HFFc6 (cell line): ENCODE measurements around the gene NPLOC4. TPM values are rescaled to one million over a fixed set of nuclear protein-coding genes. Genes with fewer than 3 reads are reported as not detected.

Experiments
- DNase-seq: peaks from one replicate; pipeline ENCODE4 v3.0.0-alpha.2; 2018
- H3K27ac Mint-ChIP-seq: 2 replicates; pipeline ENCODE4 v1.8.0; 2020; ENCODE audit warnings: mild to moderate bottlenecking, mixed read lengths
- H3K27me3 Mint-ChIP-seq: 2 replicates; pipeline ENCODE4 v1.8.0; 2021; ENCODE audit warnings: mild to moderate bottlenecking, moderate library complexity, mixed read lengths; ENCODE audit not compliant: insufficient read depth
- H3K36me3 Mint-ChIP-seq: 2 replicates; pipeline ENCODE4 v1.8.0; 2021; ENCODE audit warnings: low read depth, mixed read lengths
- H3K4me1 Mint-ChIP-seq: 2 replicates; pipeline ENCODE4 v1.8.0; 2020; ENCODE audit warnings: low read depth, mixed read lengths
- H3K4me3 Mint-ChIP-seq: 2 replicates; pipeline ENCODE4 v1.8.0; 2020; ENCODE audit warnings: mild to moderate bottlenecking, moderate library complexity, mixed read lengths
- H3K9me3 Mint-ChIP-seq: 2 replicates; pipeline ENCODE4 v1.8.0; 2020; ENCODE audit warnings: mild to moderate bottlenecking, mixed read lengths
- CTCF ChIP-seq: fragments of 200-600 bp; sonication (generic); IDR thresholded peaks from 2 replicates; pipeline ENCODE4 v1.5.0; 2021; ENCODE audit warnings: antibody characterized with exemption, mild to moderate bottlenecking
- total RNA-seq, 6 experiments: library from RNA; stranded (reverse); fragmentation: NEBNext Ultra II Directional; extraction: Animal tissue kit (Norgen Biotek cat#: 25700); gene quantifications; 2 replicates in 1 of 6; 3 replicates in 5 of 6; pipeline ENCODE4 v1.2.3, GENCODE V29; 2021

NPLOC4 gene
- total RNA-seq, 6 experiments from 2014 or later = 121 to 140 (median 133) TPM

DNA sequence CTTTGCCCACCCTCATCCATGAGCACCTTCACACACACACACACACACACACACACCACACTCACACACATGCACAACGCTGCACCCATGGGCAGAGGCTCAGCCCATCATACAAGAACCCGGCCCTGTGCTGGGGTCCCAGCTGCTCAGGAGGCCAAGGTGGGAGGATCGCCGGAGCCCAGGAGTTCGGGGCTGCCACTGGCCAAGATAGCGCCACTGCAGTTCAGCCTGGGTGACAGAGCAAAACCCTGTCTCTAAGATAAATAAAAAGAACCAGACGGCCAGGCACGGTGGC, 112.1 kb downstream of the NPLOC4 start:
- H3K27ac Mint-ChIP-seq = no peak overlapping the region
- H3K27me3 Mint-ChIP-seq = peaks cover 2% of the 10 kb centered on the region; the same call in 1 of the 2 replicates
- H3K9me3 Mint-ChIP-seq = no peaks in the 10 kb centered on the region
- DNase-seq = no peak
- H3K4me1 Mint-ChIP-seq = no peaks in the 10 kb centered on the region; the same call in 1 of the 2 replicates
- no peaks in the 10 kb centered on the region; the same call in 1 of the 2 replicates for H3K36me3 Mint-ChIP-seq
- no peak for TF ChIP-seq CTCF
- no peak overlapping the region for H3K4me3 Mint-ChIP-seq

- TF ChIP-seq CTCF = no peak
- no peak overlapping the region for H3K4me3 Mint-ChIP-seq
- no peak for DNase-seq
- H3K27me3 Mint-ChIP-seq = peaks cover 2% of the 10 kb centered on the region; the same call in 1 of the 2 replicates
- no peaks in the 10 kb centered on the region; the same call in 1 of the 2 replicates for H3K36me3 Mint-ChIP-seq
- no peaks in the 10 kb centered on the region for H3K9me3 Mint-ChIP-seq
- 0 out of 2 replicates have a peak overlapping the region, but pooled peaks have one; percentile 38 for H3K27ac Mint-ChIP-seq
- H3K4me1 Mint-ChIP-seq = no peaks in the 10 kb centered on the region; the same call in 1 of the 2 replicates
These were observed 112.7 kb downstream of the NPLOC4 start for GRCh38 chr17:81524039-81524864.

GRCh38 chr17:81523402-81524038, 113.4 kb downstream of the NPLOC4 start:
- no peak overlapping the region for H3K4me3 Mint-ChIP-seq
- peak; percentile 68 for DNase-seq
- peaks cover 2% of the 10 kb centered on the region; the same call in 1 of the 2 replicates for H3K27me3 Mint-ChIP-seq
- no peaks in the 10 kb centered on the region; the same call in 1 of the 2 replicates for H3K4me1 Mint-ChIP-seq
- H3K36me3 Mint-ChIP-seq = no peaks in the 10 kb centered on the region; the same call in 1 of the 2 replicates
- no peak for TF ChIP-seq CTCF
- peak overlapping the region; percentile 38; the same call in 1 of the 2 replicates for H3K27ac Mint-ChIP-seq
- no peaks in the 10 kb centered on the region for H3K9me3 Mint-ChIP-seq

DNA sequence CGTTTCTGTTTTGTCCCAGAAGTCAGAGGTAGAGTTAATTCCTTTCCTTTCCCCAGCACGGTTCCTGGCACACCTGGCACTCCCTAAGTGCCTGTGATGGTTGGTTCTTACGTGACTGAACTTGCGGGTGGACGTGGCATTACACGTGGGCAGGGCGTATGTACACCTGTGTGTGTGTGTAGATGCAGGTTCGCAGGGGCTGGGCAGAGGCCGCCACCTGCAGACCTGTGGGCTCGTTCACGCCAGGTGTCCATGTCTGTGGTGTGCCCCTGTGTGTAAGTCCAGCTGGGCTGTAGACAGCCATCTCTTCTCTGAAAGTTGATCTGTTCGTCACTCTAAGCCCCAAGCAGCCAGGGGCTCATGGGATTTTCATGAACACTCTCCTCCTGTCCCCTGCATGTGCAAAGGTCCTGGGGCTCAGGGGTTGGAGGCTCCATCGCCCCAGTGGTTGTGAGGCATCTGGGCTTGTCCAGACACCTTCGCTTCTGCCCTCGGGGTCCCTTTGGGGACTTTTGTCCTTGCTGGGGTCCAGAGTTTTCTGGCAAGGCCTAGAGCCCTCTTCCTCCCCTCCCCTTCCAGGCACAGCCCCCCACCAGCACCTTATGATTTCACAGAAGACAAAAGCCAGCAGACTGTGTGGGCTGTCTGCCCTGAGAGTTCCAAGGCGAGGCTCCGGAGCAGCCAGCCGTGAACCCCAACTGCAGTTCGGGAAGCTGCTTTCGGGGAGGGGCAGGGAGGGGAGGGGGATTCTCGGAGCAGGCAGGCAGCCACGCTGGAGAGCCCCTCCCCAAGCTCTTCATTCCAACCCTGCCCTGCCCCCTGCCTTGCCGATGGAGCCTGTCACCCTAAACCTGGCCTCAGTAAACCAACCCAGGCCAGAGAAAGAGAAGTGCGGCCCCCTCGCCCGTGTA, 114.2 kb downstream of the NPLOC4 start:
- peaks cover 7% of the 10 kb centered on the region for H3K4me1 Mint-ChIP-seq
- no peaks in the 10 kb centered on the region for H3K9me3 Mint-ChIP-seq
- TF ChIP-seq CTCF = peak; percentile 49
- no peak overlapping the region for H3K4me3 Mint-ChIP-seq
- no peak overlapping the region for H3K27ac Mint-ChIP-seq
- peaks cover 2% of the 10 kb centered on the region; the same call in 1 of the 2 replicates for H3K27me3 Mint-ChIP-seq
- no peaks in the 10 kb centered on the region; the same call in 1 of the 2 replicates for H3K36me3 Mint-ChIP-seq
- no peak for DNase-seq
